ENCODE data around the gene DDB1. TPM values are rescaled to one million over a fixed set of nuclear protein-coding genes. Genes with fewer than 3 reads are reported as not detected.

DDB1 gene
- total and polyA plus RNA-seq, 7 experiments from 2014 or later, result 113 to 213 (median 157) TPM

- Histone ChIP-seq H3K27me3 (ENCODE audit: control insufficient read depth in 2 of 2, insufficient read depth in 2 of 2, low read length in 2 of 2) (no peaks in the 10 kb centered on the region), H3K4me3 (ENCODE audit: low read length) (no peak overlapping the region), H3K36me3 (ENCODE audit: control insufficient read depth in 2 of 3, insufficient read depth in 3 of 3, low read length in 3 of 3) (peaks cover 0 to 31% (median 0%) of the 10 kb centered on the region in 3 experiments), H3K27ac (ENCODE audit: low read depth, low read length) (no peak overlapping the region), H3K9me3 (ENCODE audit: control insufficient read depth in 2 of 3, low read length in 3 of 3) (no peaks in the 10 kb centered on the region), H3K4me1 (ENCODE audit: control insufficient read depth in 2 of 2, insufficient read depth in 2 of 2, low read length in 2 of 2) (peaks cover 7% of the 10 kb centered on the region in 2 donors)
- POLR2A ChIA-PET, result no interaction called here
- H3K9me3 Mint-ChIP-seq, result no peaks in the 10 kb centered on the region
- H3K4me1 Mint-ChIP-seq, result peaks cover 2 to 14% (median 13%) of the 10 kb centered on the region in 7 donors
- no peak overlapping the region for H3K4me3 Mint-ChIP-seq
- CTCF ChIA-PET, result interaction anchor here (1.5 to 7.2 kb wide), 2 partner anchors 45 to 107 kb away, joined by 3 to 184 read pairs; no protein-coding TSS in a partner anchor
- H3K36me3 Mint-ChIP-seq, result peaks cover 1 to 14% (median 8%) of the 10 kb centered on the region in 5 donors
- DNase-seq (no peak), ATAC-seq (no peak)
- intact Hi-C loops (cut with micrococcal nuclease), result no loop called here
- H3K27me3 Mint-ChIP-seq, result no peaks in the 10 kb centered on the region
- H3K27ac Mint-ChIP-seq, result no peak overlapping the region
Measured at GRCh38 chr11:61339490-61339878, 6.6 kb upstream of the DDB1 start.

GRCh38 chr11:61338783-61339489, 6.0 kb upstream of the DDB1 start:
- Mint-ChIP-seq H3K4me1 (peaks cover 5 to 20% (median 15%) of the 10 kb centered on the region in 7 donors), H3K27ac (peak overlapping the region in 1 of 9 donors; percentile 55), H3K27me3 (no peaks in the 10 kb centered on the region), H3K36me3 (peaks cover 1 to 14% (median 8%) of the 10 kb centered on the region in 5 donors), H3K4me3 (no peak overlapping the region), H3K9me3 (no peaks in the 10 kb centered on the region)
- Histone ChIP-seq H3K36me3 (ENCODE audit: control insufficient read depth in 2 of 3, insufficient read depth in 3 of 3, low read length in 3 of 3) (peaks cover 0 to 31% (median 0%) of the 10 kb centered on the region in 3 experiments), H3K4me1 (ENCODE audit: control insufficient read depth in 2 of 2, insufficient read depth in 2 of 2, low read length in 2 of 2) (peaks cover 7 to 8% of the 10 kb centered on the region in 2 donors), H3K27me3 (ENCODE audit: control insufficient read depth in 2 of 2, insufficient read depth in 2 of 2, low read length in 2 of 2) (no peaks in the 10 kb centered on the region), H3K27ac (ENCODE audit: low read depth, low read length) (no peak overlapping the region), H3K9me3 (ENCODE audit: control insufficient read depth in 2 of 3, low read length in 3 of 3) (no peaks in the 10 kb centered on the region), H3K4me3 (ENCODE audit: low read length) (no peak overlapping the region)
- intact Hi-C loops (cut with micrococcal nuclease), result no loop called here
- POLR2A ChIA-PET, result interaction anchor here (1.1 kb wide), 1 partner anchor 54 kb away, joined by 3 read pairs; no protein-coding TSS in a partner anchor
- CTCF ChIA-PET, result interaction anchor here (1.5 to 7.2 kb wide), 2 partner anchors 45 to 108 kb away, joined by 3 to 184 read pairs; no protein-coding TSS in a partner anchor
- ATAC-seq (no peak), DNase-seq (no peak)

GRCh38 chr11:61337706-61338470, 5.0 kb upstream of the DDB1 start:
- Histone ChIP-seq H3K27ac (ENCODE audit: low read depth, low read length) (no peak overlapping the region), H3K9me3 (ENCODE audit: control insufficient read depth in 2 of 3, low read length in 3 of 3) (no peaks in the 10 kb centered on the region), H3K4me1 (ENCODE audit: control insufficient read depth in 2 of 2, insufficient read depth in 2 of 2, low read length in 2 of 2) (peaks cover 14 to 15% of the 10 kb centered on the region in 2 donors), H3K4me3 (ENCODE audit: low read length) (no peak overlapping the region), H3K36me3 (ENCODE audit: control insufficient read depth in 2 of 3, insufficient read depth in 3 of 3, low read length in 3 of 3) (peaks cover 0 to 24% (median 0%) of the 10 kb centered on the region in 3 experiments), H3K27me3 (ENCODE audit: control insufficient read depth in 2 of 2, insufficient read depth in 2 of 2, low read length in 2 of 2) (no peaks in the 10 kb centered on the region)
- ChIA-PET POLR2A (interaction anchor here (1.0 to 5.7 kb wide), 3 partner anchors 20 to 55 kb away, joined by 3 to 70 read pairs (median 3); no protein-coding TSS in a partner anchor), CTCF (interaction anchor here (2.4 to 7.2 kb wide), 3 partner anchors 40 to 54 kb away, joined by 6 to 184 read pairs (median 54); partner anchors contain the start of gene TMEM216)
- peaks cover 1 to 14% (median 8%) of the 10 kb centered on the region in 5 donors for H3K36me3 Mint-ChIP-seq
- intact Hi-C loops (cut with micrococcal nuclease), result no loop called here
- ATAC-seq (no peak), DNase-seq (no peak)
- no peaks in the 10 kb centered on the region for H3K27me3 Mint-ChIP-seq
- H3K4me1 Mint-ChIP-seq, result peaks cover 5 to 25% (median 22%) of the 10 kb centered on the region in 7 donors
- H3K4me3 Mint-ChIP-seq, result no peak overlapping the region
- no peak overlapping the region for H3K27ac Mint-ChIP-seq
- peaks cover 0 to 3% (median 0%) of the 10 kb centered on the region in 11 donors for H3K9me3 Mint-ChIP-seq

- peak; percentile 74 to 90 (median 85) for DNase-seq
- intact Hi-C loops (cut with micrococcal nuclease), result loop anchor here (1.0 kb wide), 4 partner anchors 25 to 99 kb away; partner anchors contain the start of gene CYB561A3 (in 1 of the 2)
- H3K9me3 Mint-ChIP-seq, result peaks cover 0 to 3% (median 0%) of the 10 kb centered on the region in 11 donors
- Histone ChIP-seq H3K4me3 (ENCODE audit: low read length) (no peak overlapping the region), H3K27ac (ENCODE audit: low read depth, low read length) (peak overlapping the region; percentile 68), H3K9me3 (ENCODE audit: control insufficient read depth in 2 of 3, low read length in 3 of 3) (no peaks in the 10 kb centered on the region), H3K27me3 (ENCODE audit: control insufficient read depth in 2 of 2, insufficient read depth in 2 of 2, low read length in 2 of 2) (no peaks in the 10 kb centered on the region), H3K36me3 (ENCODE audit: control insufficient read depth in 2 of 3, insufficient read depth in 3 of 3, low read length in 3 of 3) (peaks cover 0 to 20% (median 0%) of the 10 kb centered on the region in 3 experiments), H3K4me1 (ENCODE audit: control insufficient read depth in 2 of 2, insufficient read depth in 2 of 2, low read length in 2 of 2) (peaks cover 24 to 25% of the 10 kb centered on the region in 2 donors)
- H3K27ac Mint-ChIP-seq, result peak overlapping the region; percentile 66 to 98 (median 87)
- peak overlapping the region in 2 of 10 donors; percentile 7 to 17 for H3K4me3 Mint-ChIP-seq
- peaks cover 20 to 38% (median 37%) of the 10 kb centered on the region in 7 donors for H3K4me1 Mint-ChIP-seq
- POLR2A ChIA-PET, result interaction anchor here (0.6 to 5.7 kb wide), 15 partner anchors 12 to 1664 kb away, joined by 3 to 82 read pairs (median 3); partner anchors contain the start of genes CPSF7, CYB561A3, SDHAF2 and TMEM138
- ATAC-seq, result peak; percentile 73
- no peaks in the 10 kb centered on the region for H3K27me3 Mint-ChIP-seq
- peaks cover 4 to 14% (median 8%) of the 10 kb centered on the region in 5 donors for H3K36me3 Mint-ChIP-seq
- CTCF ChIA-PET, result interaction anchor here (0.6 to 7.2 kb wide), 20 partner anchors 14 to 180 kb away, joined by 3 to 184 read pairs (median 7); partner anchors contain the start of genes CPSF7, CYB561A3, SDHAF2 and TMEM138
Measured at GRCh38 chr11:61336171-61336935, 3.4 kb upstream of the DDB1 start.

GRCh38 chr11:61335355-61335710, 2.4 kb upstream of the DDB1 start:
- ChIA-PET CTCF (interaction anchor here (1.1 to 7.2 kb wide), 10 partner anchors 27 to 104 kb away, joined by 3 to 184 read pairs (median 17); partner anchors contain the start of genes CPSF7, CYB561A3, SDHAF2 and TMEM138), POLR2A (interaction anchor here (0.6 to 5.7 kb wide), 10 partner anchors 13 to 431 kb away, joined by 3 to 82 read pairs (median 4); partner anchors contain the start of genes CPSF7, CYB561A3, SDHAF2 and TMEM138)
- Mint-ChIP-seq H3K4me3 (peak overlapping the region in 3 of 10 donors; percentile 5 to 51 (median 49)), H3K27ac (peak overlapping the region; percentile 38 to 99 (median 91)), H3K27me3 (no peaks in the 10 kb centered on the region), H3K4me1 (peaks cover 23 to 47% (median 46%) of the 10 kb centered on the region in 7 donors), H3K9me3 (peaks cover 0 to 3% (median 0%) of the 10 kb centered on the region in 11 donors), H3K36me3 (peaks cover 0 to 11% (median 4%) of the 10 kb centered on the region in 5 donors)
- peaks cover 0 to 11% (median 0%) of the 10 kb centered on the region in 3 experiments for H3K36me3 ChIP-seq (ENCODE audit: control insufficient read depth in 2 of 3, insufficient read depth in 3 of 3, low read length in 3 of 3)
- H3K9me3 ChIP-seq (ENCODE audit: control insufficient read depth in 2 of 3, low read length in 3 of 3), result no peaks in the 10 kb centered on the region
- H3K4me1 ChIP-seq (ENCODE audit: control insufficient read depth in 2 of 2, insufficient read depth in 2 of 2, low read length in 2 of 2), result peaks cover 27 to 30% of the 10 kb centered on the region in 2 donors
- no peak for DNase-seq
- H3K27me3 ChIP-seq (ENCODE audit: control insufficient read depth in 2 of 2, insufficient read depth in 2 of 2, low read length in 2 of 2), result no peaks in the 10 kb centered on the region
- ATAC-seq, result no peak
- peak overlapping the region; percentile 99 for H3K27ac ChIP-seq (ENCODE audit: low read depth, low read length)
- intact Hi-C loops (cut with micrococcal nuclease), result no loop called here
- no peak overlapping the region for H3K4me3 ChIP-seq (ENCODE audit: low read length)

Data from naive thymus-derived CD4-positive, alpha-beta T cell (primary cell).